Fibroblast of skin of right quadriceps (primary cell): ENCODE results near the gene GON7.
"Not testable (repeated sequence)": the region's sequence is repeated elsewhere in the genome, so short reads cannot be mapped to it uniquely, and the experiment has no call there.

Experiments used
- DNase-seq: peaks from one replicate; pipeline ENCODE4 v3.0.0-alpha.2; 2013

Gene GON7

GRCh38 chr14:93199031-93199430, 7.8 kb downstream of the GON7 start:
- no peak for DNase-seq

GRCh38 chr14:93195316-93195999, 11.4 kb downstream of the GON7 start:
- no peak for DNase-seq

- DNase-seq: no peak
These were observed 19.9 kb downstream of the GON7 start for GRCh38 chr14:93186956-93187355.

DNA sequence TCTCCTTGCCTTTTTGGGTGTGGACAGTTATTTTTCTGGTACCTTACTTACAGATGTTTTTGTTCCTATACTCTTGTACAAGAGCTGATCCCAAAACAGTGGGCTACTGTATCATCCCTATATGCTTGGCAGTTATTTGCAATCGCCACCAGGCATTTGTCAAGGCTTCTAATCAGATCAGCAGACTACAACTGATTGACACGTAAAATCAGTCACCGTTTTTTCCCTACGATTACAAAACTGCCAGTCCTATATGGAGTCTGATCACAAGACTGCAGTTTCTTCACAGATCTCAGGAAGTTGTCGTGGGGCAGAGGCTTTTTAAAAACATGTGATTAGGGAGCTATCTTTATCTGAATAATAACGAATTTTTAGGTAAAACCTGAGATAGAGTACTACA, 20.4 kb downstream of the GON7 start:
- no peak for DNase-seq

DNA sequence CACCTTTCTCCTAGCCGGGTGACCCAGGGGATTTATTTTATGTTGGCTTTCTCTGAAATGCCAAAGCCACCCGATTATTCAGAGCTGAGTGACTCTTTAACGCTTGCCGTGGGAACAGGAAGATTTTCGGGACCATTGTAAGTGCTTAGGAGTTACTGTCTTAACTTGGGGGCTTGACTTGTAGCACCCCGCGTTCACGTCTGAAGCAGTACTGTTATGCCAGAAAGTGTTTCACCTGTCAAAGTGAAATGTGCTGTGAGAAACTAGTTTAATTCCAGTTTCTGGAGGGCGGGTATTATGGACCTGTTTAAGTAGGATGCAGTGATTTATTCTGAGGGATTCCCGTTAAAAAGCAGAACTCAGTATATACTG, 21.5 kb downstream of the GON7 start:
- no peak for DNase-seq

DNA sequence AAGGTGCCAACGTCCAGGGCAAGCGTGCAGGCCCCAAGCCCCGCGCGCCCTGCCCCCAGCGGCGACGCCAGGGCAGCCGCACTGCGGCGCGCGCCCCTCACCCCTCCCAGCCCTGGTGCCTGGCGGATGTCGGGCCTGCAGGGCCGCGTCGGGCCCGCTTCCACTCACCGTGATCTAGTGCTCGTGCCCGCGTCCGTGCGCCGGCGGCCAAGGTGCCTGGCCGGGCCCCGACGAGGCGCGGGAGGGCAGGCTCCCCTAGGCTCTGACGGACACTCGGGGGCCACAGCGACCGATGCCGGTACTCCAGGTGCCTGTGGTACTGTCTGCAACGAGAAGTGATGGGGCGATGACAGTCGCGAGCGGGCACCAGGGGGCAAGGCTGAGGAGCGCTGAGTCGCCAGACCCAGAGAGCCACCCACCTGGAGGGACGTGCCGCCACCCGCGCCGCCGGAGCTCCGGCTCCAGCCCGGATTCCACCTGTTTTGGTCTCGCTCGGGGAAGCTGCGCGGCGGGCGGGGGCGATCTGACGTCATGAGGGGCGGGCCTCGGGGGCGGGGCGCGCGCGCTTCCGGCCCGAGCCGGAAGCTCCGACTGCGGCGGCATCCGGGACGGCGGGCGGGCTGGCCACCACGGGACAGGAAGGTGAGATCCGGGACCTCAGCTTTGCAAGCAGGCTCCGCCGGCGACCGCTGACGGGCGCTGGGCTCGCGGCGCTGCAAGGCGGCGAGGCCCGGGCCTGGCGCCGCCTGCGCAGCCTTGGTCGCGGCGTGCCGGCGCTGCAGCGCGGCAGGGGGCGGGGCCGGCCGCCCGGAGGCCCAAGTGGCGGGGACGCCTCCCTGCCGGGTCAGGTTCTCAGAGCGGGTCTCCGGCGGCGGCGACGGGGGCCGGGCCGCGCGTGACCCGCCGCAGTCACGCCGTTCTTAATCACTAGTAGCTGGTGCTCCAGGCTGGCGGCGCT, 22.2 kb downstream of the GON7 start, which contains the start of the genes LYSET and MOAP1:
Gene LYSET, plus strand, starts transcription at position 927 of the 958 bp plus-strand sequence. CDS start 89 bp downstream, outside the sequence.
Gene MOAP1, minus strand, starts transcription at position 507 of the 958 bp plus-strand sequence. CDS start 655 bp downstream, outside the sequence.
- peak; percentile 77 for DNase-seq

DNA sequence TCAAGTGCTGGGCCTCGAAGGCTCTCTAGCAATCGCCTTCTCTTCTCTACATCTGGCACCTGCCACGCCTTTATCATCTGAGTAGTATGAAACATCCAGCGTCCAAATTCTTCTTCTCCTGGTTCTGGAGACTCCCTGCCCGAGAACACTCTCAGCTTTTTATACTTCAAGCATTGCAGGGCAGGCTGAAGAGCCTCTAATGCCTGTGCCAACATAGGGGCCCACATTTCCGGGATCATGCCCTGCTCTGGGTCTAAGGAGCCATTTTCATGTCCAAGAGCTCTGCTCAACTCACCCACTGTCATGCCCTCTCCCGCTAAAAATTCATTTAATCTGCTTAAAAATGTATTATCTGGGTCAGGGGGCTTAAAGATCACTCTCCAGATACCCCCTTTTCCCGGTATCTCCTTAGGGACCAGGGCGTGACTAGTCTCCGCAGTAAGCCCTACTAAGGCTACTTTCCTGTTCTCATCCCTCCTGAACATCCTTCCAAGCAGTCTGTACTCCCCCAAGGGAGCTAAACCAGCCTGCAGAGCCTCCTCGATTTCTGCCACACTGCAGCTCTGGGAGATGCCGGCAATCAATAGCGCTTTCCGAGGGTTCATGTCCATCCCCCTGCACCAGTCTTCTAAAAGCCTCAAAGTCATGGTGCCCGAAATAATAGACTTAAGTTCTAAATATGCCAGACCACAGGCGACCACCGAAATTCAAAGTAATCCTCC, 23.1 kb downstream of the GON7 start:
- DNase-seq: no peak

GRCh38 chr14:93175492-93175891, 31.4 kb downstream of the GON7 start:
- DNase-seq: no peak

GRCh38 chr14:93174731-93175130, 32.1 kb downstream of the GON7 start:
- not testable (repeated sequence) for DNase-seq

DNA sequence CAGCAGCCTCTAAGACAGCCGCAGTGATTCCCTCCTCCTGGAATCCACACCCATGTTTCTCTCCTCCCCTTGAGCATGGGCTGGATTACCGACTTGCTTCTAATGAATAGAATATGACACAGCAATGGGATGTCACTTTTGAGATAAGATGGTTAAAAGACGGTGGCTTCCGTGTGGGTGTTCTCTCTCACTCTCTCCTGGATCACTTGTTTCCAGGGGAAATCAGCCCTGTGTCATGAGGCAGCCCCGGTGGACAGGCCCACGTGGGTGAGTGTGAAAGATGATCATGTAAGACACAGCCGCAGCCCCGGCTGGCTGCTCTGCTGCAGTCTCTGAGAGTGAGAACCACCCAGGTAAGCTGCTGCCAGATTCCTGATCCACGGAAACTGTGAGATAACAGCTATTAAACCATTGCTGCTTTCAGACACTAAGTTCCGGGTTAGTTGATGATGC, 32.9 kb downstream of the GON7 start:
- DNase-seq: no peak

GRCh38 chr14:93171376-93171775, 35.5 kb downstream of the GON7 start:
- DNase-seq: no peak

- not testable (repeated sequence) for DNase-seq
These were observed 36.7 kb downstream of the GON7 start for GRCh38 chr14:93170141-93170540.

DNA sequence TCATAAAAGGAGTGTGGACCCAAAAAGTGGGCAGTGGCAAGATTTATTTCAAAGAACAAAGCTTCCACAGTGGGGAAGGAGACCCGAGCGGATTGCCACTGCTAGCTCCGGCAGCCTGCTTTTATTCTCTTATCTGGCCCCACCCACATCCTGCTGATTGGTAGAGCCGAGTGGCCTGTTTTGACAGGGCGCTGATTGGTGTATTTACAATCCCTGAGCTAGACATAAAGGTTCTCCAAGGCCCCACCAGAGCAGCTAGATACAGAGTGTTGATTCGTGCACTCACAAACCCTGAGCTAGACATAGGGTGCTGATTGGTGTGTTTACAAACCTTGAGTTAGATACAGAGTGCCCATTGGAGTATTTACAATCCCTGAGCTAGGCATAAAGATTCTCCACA, 37.2 kb downstream of the GON7 start:
- not testable (repeated sequence) for DNase-seq

GRCh38 chr14:93168610-93169009, 38.3 kb downstream of the GON7 start:
- not testable (repeated sequence) for DNase-seq

- not testable (repeated sequence) for DNase-seq
These were observed 41.3 kb downstream of the GON7 start for GRCh38 chr14:93165271-93166265.

- DNase-seq: no peak
These were observed 43.3 kb downstream of the GON7 start for GRCh38 chr14:93163564-93163963.

GRCh38 chr14:93161411-93161940, 45.4 kb downstream of the GON7 start:
- no peak for DNase-seq

- no peak for DNase-seq
These were observed 46.5 kb downstream of the GON7 start for GRCh38 chr14:93160353-93160801.

- not testable (repeated sequence) for DNase-seq
These were observed 47.1 kb downstream of the GON7 start for GRCh38 chr14:93159625-93160352.

GRCh38 chr14:93158349-93158748, 48.5 kb downstream of the GON7 start:
- not testable (repeated sequence) for DNase-seq
